Effector memory CD4-positive, alpha-beta T cell (primary cell): ENCODE results near the gene CHRNA3.

ENCODE experiments used
- DNase-seq, 3 donors: peaks; one replicate each; pipeline ENCODE4 v3.0.0-alpha.2; 2020
- H3K27ac ChIP-seq: 2 replicates; pipeline ENCODE4 v1.7.0; 2013; ENCODE audit warnings: mild to moderate bottlenecking, low read length, moderate library complexity; ENCODE audit not compliant: insufficient read depth, poor library complexity, severe bottlenecking
- H3K27me3 ChIP-seq: replicated peaks from 2 replicates; pipeline ENCODE4 v1.7.0; 2013; ENCODE audit warnings: mild to moderate bottlenecking, low read length; ENCODE audit not compliant: insufficient read depth, control insufficient read depth, poor library complexity, severe bottlenecking
- H3K36me3 ChIP-seq: 2 replicates; pipeline ENCODE4 v1.7.0; 2013; ENCODE audit warnings: mild to moderate bottlenecking, low read length, moderate library complexity; ENCODE audit not compliant: control insufficient read depth, insufficient read depth
- H3K4me1 ChIP-seq: 2 replicates; pipeline ENCODE4 v1.7.0; 2013; ENCODE audit warnings: low read length, mild to moderate bottlenecking; ENCODE audit not compliant: control insufficient read depth, insufficient read depth, poor library complexity, severe bottlenecking
- H3K4me3 ChIP-seq: 2 replicates; pipeline ENCODE4 v1.7.0; 2013; ENCODE audit warnings: low read length, low read depth, mild to moderate bottlenecking; ENCODE audit not compliant: insufficient read depth, poor library complexity, severe bottlenecking
- H3K9me3 ChIP-seq: 2 replicates; pipeline ENCODE4 v1.7.0; 2013; ENCODE audit warnings: mild to moderate bottlenecking, low read length, moderate library complexity; ENCODE audit not compliant: control insufficient read depth

The CHRNA3 gene

DNA sequence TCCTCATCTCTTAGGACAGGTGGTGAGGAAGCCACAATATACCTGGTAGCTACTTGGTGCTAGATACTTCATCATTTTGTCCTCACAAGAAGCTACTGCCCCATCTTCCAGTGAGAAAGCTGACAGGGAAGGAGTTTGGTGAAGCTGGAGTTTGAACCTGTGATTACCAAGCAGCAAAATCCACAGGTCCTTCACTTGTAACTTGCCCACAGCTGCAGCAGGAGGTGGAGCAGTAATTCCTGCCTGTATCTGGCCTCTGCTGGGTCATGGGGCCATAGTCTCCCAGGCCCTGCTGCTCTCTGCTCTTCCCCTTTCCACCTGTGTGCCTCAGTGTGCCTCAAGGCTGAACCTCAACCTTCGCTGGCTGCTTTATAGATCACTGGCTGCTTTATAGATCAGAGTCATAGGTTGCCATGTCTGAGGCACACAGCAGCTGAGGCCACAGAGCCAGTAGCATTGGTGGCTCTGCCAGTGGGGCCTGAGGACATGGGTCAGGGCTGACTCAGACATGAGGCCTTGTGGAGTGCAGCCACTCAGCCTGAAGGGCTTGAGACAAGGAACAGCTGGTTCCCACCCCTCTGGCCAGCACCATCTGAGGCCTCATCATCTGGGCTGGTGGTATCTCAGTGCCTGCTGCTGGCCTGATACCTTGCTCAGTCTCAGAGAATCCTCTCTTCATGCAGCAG, 31.3 kb upstream of the CHRNA3 start:
- DNase-seq = no peak
- H3K4me1 ChIP-seq = no peaks in the 10 kb centered on the region

DNA sequence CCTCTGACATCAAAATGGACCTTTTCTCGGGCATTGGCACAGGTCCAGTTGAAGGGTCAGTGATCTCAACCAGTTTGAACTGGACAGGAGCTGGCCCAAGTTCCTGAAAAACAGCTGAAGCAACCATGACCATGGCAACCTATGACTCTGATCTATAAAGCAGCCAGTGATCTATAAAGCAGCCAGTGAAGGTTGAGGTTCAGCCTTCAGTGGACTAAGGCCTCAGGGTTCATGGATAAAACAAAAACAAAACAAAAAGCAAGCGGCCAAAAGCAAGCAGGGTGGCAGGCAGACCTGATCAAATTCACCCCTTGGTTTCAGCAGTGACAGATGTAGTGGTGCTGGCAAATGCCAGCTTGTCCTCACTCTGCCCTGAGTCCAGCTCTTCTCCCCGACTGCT, 30.2 kb upstream of the CHRNA3 start:
- Histone ChIP-seq H3K27me3 (no peaks in the 10 kb centered on the region), H3K4me1 (no peaks in the 10 kb centered on the region), H3K4me3 (no peak overlapping the region), H3K9me3 (no peaks in the 10 kb centered on the region), H3K36me3 (no peaks in the 10 kb centered on the region), H3K27ac (no peak overlapping the region)
- DNase-seq = no peak

More for the DNA sequence above, 31.3 kb upstream of the CHRNA3 start:
- no peaks in the 10 kb centered on the region for H3K36me3 ChIP-seq
- H3K27ac ChIP-seq = no peak overlapping the region
- H3K27me3 ChIP-seq = no peaks in the 10 kb centered on the region
- H3K4me3 ChIP-seq = no peak overlapping the region
- H3K9me3 ChIP-seq = no peaks in the 10 kb centered on the region

DNA sequence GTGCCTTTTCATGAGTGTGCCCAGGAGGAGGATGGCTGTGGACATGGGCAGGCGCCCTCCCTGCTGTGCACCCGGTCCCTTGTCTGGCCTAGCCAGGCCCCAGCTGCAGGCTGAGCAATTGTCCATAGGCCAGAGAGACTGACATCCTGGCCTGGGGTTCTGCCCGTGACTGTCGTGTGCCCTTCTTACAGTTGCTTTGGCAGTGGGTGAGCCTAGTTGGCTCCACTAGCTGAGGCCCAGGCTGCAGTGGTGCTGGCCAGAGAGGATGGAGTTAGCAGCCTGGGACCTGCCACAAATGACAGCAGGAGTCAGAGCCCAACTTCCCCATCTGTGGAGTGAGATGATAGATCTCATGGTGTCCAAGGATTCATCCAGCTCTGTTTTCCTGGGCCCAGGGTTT, 29.2 kb upstream of the CHRNA3 start:
- no peak for DNase-seq
- no peaks in the 10 kb centered on the region for H3K27me3 ChIP-seq
- H3K36me3 ChIP-seq = no peaks in the 10 kb centered on the region
- no peak overlapping the region for H3K4me3 ChIP-seq
- no peaks in the 10 kb centered on the region for H3K4me1 ChIP-seq
- no peaks in the 10 kb centered on the region for H3K9me3 ChIP-seq
- no peak overlapping the region for H3K27ac ChIP-seq

DNA sequence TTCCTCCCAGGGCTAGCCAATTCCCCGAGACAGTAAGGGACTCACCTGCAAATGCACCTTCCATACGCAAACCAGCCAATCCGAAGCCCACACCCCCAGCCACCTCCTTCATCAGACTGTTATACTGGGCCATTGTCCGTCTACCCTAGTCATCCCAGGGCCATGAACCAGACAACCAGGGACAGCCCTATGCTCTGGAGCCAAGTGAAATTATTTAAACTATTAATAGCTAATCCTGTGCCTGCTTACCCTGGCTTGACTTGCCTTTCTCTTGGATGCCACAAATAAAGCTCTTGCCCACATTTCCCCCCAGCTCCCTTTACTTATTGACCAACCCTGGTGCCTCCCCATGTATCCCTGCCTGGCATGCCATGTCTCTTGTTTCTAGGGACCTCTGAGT, 24.2 kb upstream of the CHRNA3 start:
- no peak overlapping the region for H3K4me3 ChIP-seq

DNA sequence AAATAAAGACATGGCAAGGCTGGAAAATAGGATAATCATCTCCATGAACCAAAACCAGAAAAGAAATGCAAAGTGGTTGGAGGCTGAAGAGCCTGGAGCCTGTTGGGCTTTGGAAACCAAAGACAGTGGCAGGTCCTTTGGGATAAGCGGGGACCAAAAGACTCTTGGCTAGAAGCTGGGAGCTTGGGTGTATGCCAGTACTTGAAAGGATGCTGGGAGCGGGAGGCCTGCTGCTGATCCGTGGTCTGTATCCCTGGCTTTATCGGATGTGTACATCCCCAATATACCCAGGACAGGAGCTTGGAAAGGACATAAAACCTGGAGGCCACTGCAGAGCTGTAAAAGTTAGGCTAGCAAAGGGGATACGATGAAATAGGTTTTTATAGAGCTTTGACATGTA, 21.5 kb upstream of the CHRNA3 start:
- Histone ChIP-seq H3K27ac (no peak overlapping the region), H3K4me3 (no peak overlapping the region), H3K27me3 (peaks cover 10% of the 10 kb centered on the region), H3K36me3 (no peaks in the 10 kb centered on the region), H3K9me3 (no peaks in the 10 kb centered on the region), H3K4me1 (peaks cover 10% of the 10 kb centered on the region)
- no peak for DNase-seq

More for the DNA sequence above, 24.2 kb upstream of the CHRNA3 start:
- Histone ChIP-seq H3K27me3 (peaks cover 7% of the 10 kb centered on the region), H3K9me3 (no peaks in the 10 kb centered on the region), H3K27ac (no peak overlapping the region), H3K4me1 (peaks cover 10% of the 10 kb centered on the region), H3K36me3 (no peaks in the 10 kb centered on the region)
- no peak for DNase-seq

DNA sequence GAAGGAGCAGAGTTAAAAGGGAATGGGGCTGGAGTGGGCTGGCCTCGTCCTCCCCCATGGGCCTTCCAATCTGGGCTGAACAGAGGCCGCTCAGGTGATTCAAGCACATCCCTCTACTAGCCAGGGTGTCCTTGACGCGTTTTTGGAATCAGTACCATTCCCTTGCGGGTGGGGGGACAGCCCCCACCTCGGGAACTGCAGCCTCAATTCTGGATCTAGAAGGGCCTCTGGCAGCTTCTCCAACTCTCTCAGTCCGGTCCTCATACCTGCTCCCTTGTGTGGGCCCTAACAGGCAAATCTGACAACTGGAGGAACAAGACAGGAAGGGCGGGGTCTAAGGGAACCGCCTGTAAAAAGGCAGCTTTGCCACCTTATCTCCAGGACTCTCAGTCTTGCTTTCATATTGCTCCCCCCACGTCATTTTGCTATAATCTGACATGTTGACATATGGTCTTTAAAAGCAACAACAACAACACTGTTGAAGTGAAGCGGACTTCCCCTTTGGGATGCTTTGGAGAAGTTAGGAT, 21.0 kb upstream of the CHRNA3 start:
- H3K27ac ChIP-seq = no peak overlapping the region
- DNase-seq = no peak
- H3K4me1 ChIP-seq = peaks cover 10% of the 10 kb centered on the region
- H3K27me3 ChIP-seq = peaks cover 10% of the 10 kb centered on the region
- H3K4me3 ChIP-seq = no peak overlapping the region
- no peaks in the 10 kb centered on the region for H3K9me3 ChIP-seq
- no peaks in the 10 kb centered on the region for H3K36me3 ChIP-seq

DNA sequence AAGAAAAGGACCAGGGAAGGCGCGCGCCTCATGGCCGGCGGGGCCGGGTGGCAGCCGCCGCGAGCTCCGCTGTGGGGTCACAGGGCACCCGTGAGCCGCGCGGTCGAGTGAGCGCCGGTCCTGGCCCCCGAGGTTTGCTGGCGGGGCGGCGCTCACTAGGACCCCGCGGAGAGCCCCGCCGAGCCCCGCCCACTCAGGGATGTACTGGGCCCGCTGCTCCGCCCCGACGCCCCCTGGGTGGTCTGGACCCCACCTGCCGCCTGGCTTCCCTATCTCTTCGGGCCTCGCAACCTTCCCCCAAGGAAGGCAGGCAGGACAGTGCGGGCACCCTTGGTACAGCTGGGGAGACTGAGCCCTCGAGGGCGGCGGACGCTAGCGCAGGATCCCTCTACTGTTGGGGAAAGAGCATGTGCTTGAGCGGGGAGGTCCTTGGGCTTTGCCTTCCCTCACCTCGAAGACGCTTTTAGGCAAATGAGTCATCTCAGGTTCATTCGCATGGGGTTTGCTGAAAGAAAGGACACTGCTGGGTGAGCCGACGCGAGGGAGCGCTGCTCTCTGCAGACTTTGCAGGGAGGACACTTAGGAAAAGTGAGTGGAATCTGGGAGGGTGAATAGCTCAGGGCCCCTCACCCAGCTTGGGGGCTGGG, 20.4 kb upstream of the CHRNA3 start, which contains the start of gene CHRNB4:
TSS of gene CHRNB4 (minus strand) at position 109 of the 647 bp plus-strand sequence. CDS start at position 32, 77 bp downstream.
- Histone ChIP-seq H3K27ac (no peak within 1 kb of the TSS), H3K36me3 (no peaks in the 10 kb centered on the region), H3K9me3 (no peaks in the 10 kb centered on the region), H3K27me3 (peaks cover 10% of the 10 kb centered on the region), H3K4me1 (peaks cover 10% of the 10 kb centered on the region), H3K4me3 (peak within 1 kb of the TSS; percentile 46)
- no peak for DNase-seq

DNA sequence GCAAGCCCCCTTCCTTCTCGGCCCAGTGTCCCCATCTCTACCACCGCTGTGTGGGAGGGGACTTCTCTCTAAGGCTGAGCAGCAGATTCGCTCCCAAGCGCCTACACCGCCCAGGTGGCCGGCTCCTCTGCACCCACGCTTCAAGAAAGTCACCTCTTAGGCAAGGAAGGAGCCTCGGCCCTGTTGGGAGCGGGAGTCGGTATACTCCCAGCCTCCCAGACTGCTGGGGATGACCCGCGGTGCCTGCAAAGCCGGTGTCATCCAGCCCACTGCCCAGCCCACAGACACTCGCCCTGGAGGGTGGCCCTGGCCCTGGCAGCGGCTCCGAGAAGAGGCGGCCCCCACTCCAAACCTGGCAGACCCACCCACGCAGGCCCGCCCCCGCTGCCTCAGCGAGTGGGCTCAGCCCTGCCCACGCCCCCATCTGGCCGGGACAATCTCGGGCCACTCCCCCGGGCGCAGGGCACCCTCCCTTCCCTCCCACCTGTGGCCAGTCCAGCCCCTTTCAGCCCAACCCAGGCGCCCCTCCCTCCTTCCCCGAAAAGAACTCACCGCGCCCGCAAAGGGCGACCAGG, 19.8 kb upstream of the CHRNA3 start:
- no peak for DNase-seq

DNA sequence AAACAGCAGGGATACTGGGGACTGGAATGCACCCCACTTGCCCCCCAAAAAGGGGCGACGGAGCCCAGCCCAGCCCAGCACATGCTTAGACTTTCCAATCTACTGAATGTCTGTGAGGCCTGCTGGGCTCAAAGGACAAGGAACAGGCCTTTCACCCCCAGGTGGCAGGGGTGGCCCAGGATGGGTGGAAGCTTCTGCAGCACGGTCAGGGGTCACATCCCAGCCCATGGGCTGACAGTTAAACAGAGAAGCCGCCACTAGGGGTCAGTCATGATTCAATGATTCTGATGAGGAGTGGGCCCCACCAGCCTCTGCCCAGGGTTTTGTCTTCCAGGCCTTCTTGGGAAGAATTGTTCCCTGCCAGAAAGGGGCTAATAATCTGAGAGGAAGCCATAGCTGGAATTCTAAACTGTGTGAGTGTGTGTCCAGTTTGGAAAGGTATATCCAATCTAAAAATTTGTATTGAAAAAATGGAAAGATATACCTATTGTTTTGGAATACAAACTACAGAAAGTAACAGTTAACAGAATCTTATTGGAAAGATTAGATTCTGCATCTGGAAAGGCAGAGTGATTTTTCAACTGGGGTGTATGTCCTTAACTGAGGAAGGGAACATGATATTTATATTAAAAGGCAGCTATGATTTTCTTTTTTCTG, 18.0 kb upstream of the CHRNA3 start:
- H3K9me3 ChIP-seq = no peaks in the 10 kb centered on the region
- DNase-seq = no peak
- peaks cover 10% of the 10 kb centered on the region for H3K27me3 ChIP-seq
- no peak overlapping the region for H3K27ac ChIP-seq
- H3K4me3 ChIP-seq = no peak overlapping the region
- no peaks in the 10 kb centered on the region for H3K36me3 ChIP-seq
- peaks cover 10% of the 10 kb centered on the region for H3K4me1 ChIP-seq

More for the DNA sequence above, 19.8 kb upstream of the CHRNA3 start:
- Histone ChIP-seq H3K4me3 (peak overlapping the region; percentile 46), H3K36me3 (no peaks in the 10 kb centered on the region), H3K27me3 (peaks cover 10% of the 10 kb centered on the region), H3K9me3 (no peaks in the 10 kb centered on the region), H3K27ac (no peak overlapping the region), H3K4me1 (peaks cover 10% of the 10 kb centered on the region)
